ENCODE results near the gene RNF39. TPM values are rescaled to one million over a fixed set of nuclear protein-coding genes. Genes with fewer than 3 reads are reported as not detected.
A peak's percentile ranks its signal among the peaks of the same experiment; 100 is the strongest.

Gene RNF39
- total and polyA plus RNA-seq, 2 of the 4 experiments (the other 2 are of a cell fraction) = not detected

GRCh38 chr6:30067460-30068139 is 8.0 kb downstream of the RNF39 start:
- peaks cover 8% of the 10 kb centered on the region; the same call in 1 of the 2 replicates for H3K36me3 ChIP-seq (ENCODE audit: control insufficient read depth, insufficient read depth, low read length)
- H4K5ac ChIP-seq (ENCODE audit: low read depth, low read length) = peak overlapping the region; percentile 86
- H3K27me3 ChIP-seq (ENCODE audit: control insufficient read depth, insufficient read depth, low read length) = peaks cover 18% of the 10 kb centered on the region
- peak overlapping the region; percentile 80 for H3K9ac ChIP-seq (ENCODE audit: low read depth, low read length)
- no peaks in the 10 kb centered on the region for H3K9me3 ChIP-seq (ENCODE audit: control insufficient read depth, insufficient read depth, low read length)
- H2BK15ac ChIP-seq (ENCODE audit: low read depth, low read length) = peak overlapping the region; percentile 75; the same call in 1 of the 3 replicates
- H2AFZ ChIP-seq (replicated peaks; ENCODE audit: low read length, poor library complexity) = peak overlapping the region; percentile 97
- peak overlapping the region; percentile 88 for H2AK5ac ChIP-seq (ENCODE audit: low read depth, low read length)
- H3K4me3 ChIP-seq (ENCODE audit: insufficient read depth, low read depth, low read length) = peak overlapping the region; percentile 74
- H3K23ac ChIP-seq (ENCODE audit: low read depth, low read length) = peak overlapping the region; percentile 84; the same call in 1 of the 2 replicates
- H2BK120ac ChIP-seq (ENCODE audit: low read depth, low read length) = peak overlapping the region; percentile 72; the same call in 1 of the 2 replicates
- ATAC-seq (ENCODE audit: low read depth) = no peak
- no peaks in the 10 kb centered on the region; the same call in 1 of the 2 replicates for H3K9me1 ChIP-seq (ENCODE audit: insufficient read depth, low read length)
- peak overlapping the region; percentile 95 for H3K14ac ChIP-seq (replicated peaks; ENCODE audit: low read depth, low read length)
- no peaks in the 10 kb centered on the region for H4K20me1 ChIP-seq (ENCODE audit: insufficient read depth, low read length)
- ChIA-PET CTCF (interaction anchor here (1.3 kb wide), 1 partner anchor 36 kb away, joined by 3 read pairs; no protein-coding TSS in a partner anchor), POLR2A (ENCODE audit: unreplicated experiment) (no interaction called here)
- intact Hi-C loops (cut with micrococcal nuclease) (loop anchor here (2.0 kb wide), 2 partner anchors 35 to 63 kb away; no protein-coding TSS in a partner anchor), in situ Hi-C loops (cut with MboI; ENCODE audit: low sequenced_read_pairs) (no loop called here), dilution Hi-C loops (cut with HindIII; ENCODE audit: low sequenced_read_pairs, unreplicated experiment) (no loop called here)
- H3K4me2 ChIP-seq (ENCODE audit: low read depth, low read length) = peak overlapping the region; percentile 98
- no TSS peak for BruUV-seq (replicated peaks)
- H3K18ac ChIP-seq (ENCODE audit: low read depth, low read length) = peak overlapping the region; percentile 62
- H3K27ac ChIP-seq (ENCODE audit: insufficient read depth, low read length) = peak overlapping the region; percentile 81
- peak overlapping the region; percentile 19 for H2AK9ac ChIP-seq (replicated peaks; ENCODE audit: low read depth, low read length, poor library complexity)
- peak overlapping the region; percentile 78 for H2BK5ac ChIP-seq (ENCODE audit: low read depth, low read length, poor library complexity, severe bottlenecking)
- WGBS, 2 experiments (ENCODE audit: extremely low coverage in 2 of 2, insufficient read length in 1 of 2) = 14 to 100% methylated on average over 1 to 2 of the region's 8 CpGs
- H2BK20ac ChIP-seq (ENCODE audit: low read depth, low read length) = no peak overlapping the region
- peak overlapping the region; percentile 83 for H4K91ac ChIP-seq (ENCODE audit: insufficient read depth, low read depth, low read length)
- no peak for DNase-seq
- peak overlapping the region; percentile 90 for H3K4ac ChIP-seq (ENCODE audit: low read depth, low read length)
- no peaks in the 10 kb centered on the region for H3K4me1 ChIP-seq (ENCODE audit: control insufficient read depth, insufficient read depth, low read length)
- H3K79me1 ChIP-seq (ENCODE audit: low read depth in 1 of 2, low read length in 2 of 2) = peaks cover 6 to 26% of the 10 kb centered on the region in 2 experiments
- H4K8ac ChIP-seq (ENCODE audit: low read depth in 2 of 2, low read length in 2 of 2) = peak overlapping the region; percentile 88 to 97
- H3K56ac ChIP-seq (ENCODE audit: extremely low read depth, insufficient read depth, low read length) = peak overlapping the region; percentile 19; the same call in 1 of the 2 replicates
- no peak for TF ChIP-seq CEBPB (IDR thresholded peaks at IDR 0.05; ENCODE audit: low read depth, low read length)
- TF ChIP-seq CHD1 (IDR thresholded peaks at IDR 0.05; ENCODE audit: low read depth, low read length) = no peak
- no peak for TF ChIP-seq NFE2L2 (IDR thresholded peaks at IDR 0.05; ENCODE audit: low read depth, low read length)
- TF ChIP-seq MXI1 (IDR thresholded peaks at IDR 0.05; ENCODE audit: borderline replicate concordance, low read depth, low read length) = no peak
- no peak for TF ChIP-seq CTCF (conservative IDR thresholded peaks at IDR 0.05; ENCODE audit: low read depth, low read length)
- TF ChIP-seq RAD21 (IDR thresholded peaks at IDR 0.05; ENCODE audit: low read length) = no peak
- no peak for TF ChIP-seq MAFK (IDR thresholded peaks at IDR 0.05; ENCODE audit: low read depth, low read length)
- TF ChIP-seq POLR2A (IDR thresholded peaks at IDR 0.05; ENCODE audit: low read depth, low read length) = 0 out of 2 replicates have a peak, but pooled peaks have one; percentile 14
- no peak for TF ChIP-seq USF2 (IDR thresholded peaks at IDR 0.05; ENCODE audit: low read depth, low read length)
- no peak for TF ChIP-seq FOS (IDR thresholded peaks at IDR 0.05; ENCODE audit: low read depth, low read length)
- TF ChIP-seq BHLHE40 (IDR thresholded peaks at IDR 0.05; ENCODE audit: low read depth, low read length) = no peak
- TF ChIP-seq SMC3 (IDR thresholded peaks at IDR 0.05; ENCODE audit: low read depth, low read length) = no peak
- no peak for TF ChIP-seq ELK1 (IDR thresholded peaks at IDR 0.05; ENCODE audit: borderline replicate concordance, low read depth, low read length)
- TF ChIP-seq RFX5 (IDR thresholded peaks at IDR 0.05; ENCODE audit: low read depth, low read length) = no peak
